Lung (tissue), 16 donors: ENCODE measurements around the gene PABPC1L. TPM values are rescaled to one million over a fixed set of nuclear protein-coding genes. Genes with fewer than 3 reads are reported as not detected.
A peak's percentile ranks its signal among the peaks of the same experiment; 100 is the strongest.
"Not testable (repeated sequence)": the region's sequence is repeated elsewhere in the genome, so short reads cannot be mapped to it uniquely, and the experiment has no call there.

Experiments used
- ATAC-seq: fragments of 200-7000 bp; cut with Tn5 transposase; one replicate; pipeline ENCODE4 v1.9.1; 2020; ENCODE audit warnings: moderate number of reproducible peaks; ENCODE audit not compliant: insufficient read depth, low FRiP score
- DNase-seq, 3 donors: peaks; one replicate each; pipeline ENCODE4 v3.0.0-alpha.2; 2013 to 2017
- H3K27ac ChIP-seq, 2 donors: one replicate each; pipeline ENCODE4 v1.5.1; 2013; ENCODE audit warnings: mild to moderate bottlenecking in 2 of 2, moderate library complexity in 2 of 2, control low read depth in 1 of 2, inconsistent platforms in 1 of 2, low read depth in 1 of 2, low read length in 1 of 2
- H3K27me3 ChIP-seq, 3 donors: one replicate each; pipeline ENCODE4 v1.5.1; 2013; ENCODE audit warnings: low read length in 2 of 3; ENCODE audit not compliant: control insufficient read depth in 3 of 3, insufficient read depth in 3 of 3
- H3K36me3 ChIP-seq, 4 donors: one replicate each; pipeline ENCODE4 v1.5.1; 2013; ENCODE audit warnings: low read length in 4 of 4, mild to moderate bottlenecking in 1 of 4, moderate library complexity in 1 of 4; ENCODE audit not compliant: control insufficient read depth in 4 of 4, insufficient read depth in 4 of 4
- H3K4me1 ChIP-seq, 5 donors: one replicate each; pipeline ENCODE4 v1.5.1; 2013; ENCODE audit warnings: low read length in 5 of 5, mild to moderate bottlenecking in 2 of 5, moderate library complexity in 1 of 5; ENCODE audit not compliant: control insufficient read depth in 5 of 5, insufficient read depth in 5 of 5
- H3K4me3 ChIP-seq: one replicate; pipeline ENCODE4 v1.5.1; 2013; ENCODE audit warnings: mild to moderate bottlenecking, control low read depth, moderate library complexity
- H3K9ac ChIP-seq, 2 donors: one replicate each; pipeline ENCODE4 v1.5.1; 2013; ENCODE audit warnings: low read length in 2 of 2, control low read depth in 1 of 2; ENCODE audit not compliant: insufficient read depth in 1 of 2
- H3K9me3 ChIP-seq, 4 donors: one replicate each; pipeline ENCODE4 v1.5.1; 2013; ENCODE audit warnings: low read length in 3 of 4, mild to moderate bottlenecking in 1 of 4, moderate library complexity in 1 of 4; ENCODE audit not compliant: control insufficient read depth in 4 of 4, insufficient read depth in 3 of 4
- WGBS, 2 donors: extraction: QIAGEN DNeasy Blood & Tissue Kit; methylation state at CpG; one replicate each; pipeline ENCODE4 v1.1.7; 2013; 5-methylcytosine and 5-hydroxymethylcytosine counted together
- long read RNA-seq, 5 donors: transcript quantifications; one replicate each; lab custom pipeline, GENCODE V29; 2026
- polyA plus RNA-seq, 2 donors: library from polyadenylated mRNA; stranded (reverse); fragments of 200-250 nt; gene quantifications; one replicate each; pipeline ENCODE4 v1.2.1, GENCODE V29; 2013
- total RNA-seq, 2 donors: library from RNA; depleted of rRNA in 1 of 2; stranded (reverse); fragments of >200 nt in 1 of 2; gene quantifications; one replicate each; pipeline ENCODE4 v1.2.1, GENCODE V29; 2014 to 2021
- TF ChIP-seq, protein P1 (sequence below): IDR thresholded peaks from 2 replicates; pipeline ENCODE4 v1.5.1; 2012; ENCODE audit warnings: mild to moderate bottlenecking; ENCODE audit errors: control extremely low read depth, extremely low read depth
- donor health status: control.
- donor health status: control.
- donor health status: Bipolar disorder and iron deficiency.
- donor health status: healthy.
- donor health status: DM: yes; HTN: yes; CAD: no.

The PABPC1L gene
- total RNA-seq (10 to 100 TPM; 34.5 to 56.9 TPM), polyA plus RNA-seq (10 to 100 TPM; 16.9 to 63.3 TPM)
- long read RNA-seq, donor 1, transcript PABPC1L-202 (8 exons, 1,263 nt): major isoform, 16 of 48 reads
- long read RNA-seq, donor 1, transcript PABPC1L-207 (6 exons, 2,223 nt): minor isoform, 9 of 48 reads
- long read RNA-seq, donor 1, partial matches to known transcripts: 21 of 48 reads
- long read RNA-seq, donor 1, other reads (novel, unspliced or antisense): 0 of 48 reads
- long read RNA-seq, donor 2, partial matches to known transcripts: 0 of 4 reads
- long read RNA-seq, donor 2, other reads (novel, unspliced or antisense): 0 of 4 reads
- long read RNA-seq, donor 3, partial matches to known transcripts: 11 of 22 reads
- long read RNA-seq, donor 3, other reads (novel, unspliced or antisense): 8 of 22 reads
- long read RNA-seq, donor 4, transcript PABPC1L-202 (8 exons, 1,263 nt): major isoform, 7 of 10 reads
- long read RNA-seq, donor 4, partial matches to known transcripts: 0 of 10 reads
- long read RNA-seq, donor 4, other reads (novel, unspliced or antisense): 0 of 10 reads
- long read RNA-seq, donor 5, transcript PABPC1L-207 (6 exons, 2,223 nt): minor isoform, 5 of 59 reads
- long read RNA-seq, donor 5, transcript PABPC1L-202 (8 exons, 1,263 nt): major isoform, 8 of 59 reads
- long read RNA-seq, donor 5, partial matches to known transcripts: 33 of 59 reads
- long read RNA-seq, donor 5, other reads (novel, unspliced or antisense): 10 of 59 reads

GRCh38 chr20:44909872-44910689 is at the start of gene PABPC1L:
Gene PABPC1L, plus strand, starts transcription at chr20:44910060. Its CDS starts 84 bp downstream, at chr20:44910144.
- ATAC-seq (peak; percentile 90), DNase-seq (peak; percentile 60 to 75 (median 74))
- Histone ChIP-seq H3K27me3 (no peaks in the 10 kb centered on the region), H3K4me1 (peaks cover 0 to 15% (median 4%) of the 10 kb centered on the region in 5 donors), H3K9ac (no peak within 1 kb of the TSS), H3K27ac (peak within 1 kb of the TSS in 1 of 2 donors; percentile 10), H3K4me3 (peak within 1 kb of the TSS; percentile 54), H3K9me3 (no peaks in the 10 kb centered on the region), H3K36me3 (peaks cover 8 to 25% (median 14%) of the 10 kb centered on the region in 4 donors)
- TF ChIP-seq, protein P1, sequence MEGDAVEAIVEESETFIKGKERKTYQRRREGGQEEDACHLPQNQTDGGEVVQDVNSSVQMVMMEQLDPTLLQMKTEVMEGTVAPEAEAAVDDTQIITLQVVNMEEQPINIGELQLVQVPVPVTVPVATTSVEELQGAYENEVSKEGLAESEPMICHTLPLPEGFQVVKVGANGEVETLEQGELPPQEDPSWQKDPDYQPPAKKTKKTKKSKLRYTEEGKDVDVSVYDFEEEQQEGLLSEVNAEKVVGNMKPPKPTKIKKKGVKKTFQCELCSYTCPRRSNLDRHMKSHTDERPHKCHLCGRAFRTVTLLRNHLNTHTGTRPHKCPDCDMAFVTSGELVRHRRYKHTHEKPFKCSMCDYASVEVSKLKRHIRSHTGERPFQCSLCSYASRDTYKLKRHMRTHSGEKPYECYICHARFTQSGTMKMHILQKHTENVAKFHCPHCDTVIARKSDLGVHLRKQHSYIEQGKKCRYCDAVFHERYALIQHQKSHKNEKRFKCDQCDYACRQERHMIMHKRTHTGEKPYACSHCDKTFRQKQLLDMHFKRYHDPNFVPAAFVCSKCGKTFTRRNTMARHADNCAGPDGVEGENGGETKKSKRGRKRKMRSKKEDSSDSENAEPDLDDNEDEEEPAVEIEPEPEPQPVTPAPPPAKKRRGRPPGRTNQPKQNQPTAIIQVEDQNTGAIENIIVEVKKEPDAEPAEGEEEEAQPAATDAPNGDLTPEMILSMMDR: no peak
- WGBS, 2 donors: 3 to 4% methylated on average over 56 to 61 of the region's 61 CpGs

GRCh38 chr20:44861531-44862006 is 48.3 kb upstream of the PABPC1L start:
- H3K27ac ChIP-seq: no peak overlapping the region
- peak; percentile 64 for ATAC-seq
- no peak overlapping the region for H3K4me3 ChIP-seq
- H3K4me1 ChIP-seq: peaks cover 0 to 44% (median 5%) of the 10 kb centered on the region in 5 donors
- H3K36me3 ChIP-seq: no peaks in the 10 kb centered on the region
- no peak overlapping the region for H3K9ac ChIP-seq
- DNase-seq: peak in 1 of 3 donors; percentile 50
- WGBS, 2 donors: 37 to 60% methylated on average over 5 of the region's 5 CpGs
- TF ChIP-seq, protein P1: no peak
- no peaks in the 10 kb centered on the region for H3K9me3 ChIP-seq
- H3K27me3 ChIP-seq: no peaks in the 10 kb centered on the region

DNA sequence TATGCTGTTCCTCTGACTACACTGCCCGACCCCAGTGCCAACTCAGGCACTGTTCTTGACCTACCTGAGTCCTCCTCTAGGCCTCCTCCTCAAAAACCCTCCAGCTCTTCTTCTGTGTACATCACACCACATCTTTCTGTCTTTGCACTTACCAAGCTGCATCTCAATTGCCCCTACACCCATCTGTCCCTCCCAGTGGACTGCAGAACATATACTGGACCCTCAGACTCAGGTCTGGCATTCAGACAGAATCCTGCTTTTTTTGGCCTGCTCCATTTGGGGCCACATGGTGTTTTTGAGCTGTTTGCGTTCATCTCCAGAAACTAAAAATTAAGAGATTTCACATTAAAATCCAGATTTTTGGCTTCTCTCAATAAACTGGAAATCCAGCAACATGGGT is 47.6 kb upstream of the PABPC1L start:
- no peak overlapping the region for H3K27ac ChIP-seq
- peaks cover 0 to 36% (median 5%) of the 10 kb centered on the region in 5 donors for H3K4me1 ChIP-seq
- H3K9me3 ChIP-seq: no peaks in the 10 kb centered on the region
- no peak for DNase-seq
- H3K4me3 ChIP-seq: no peak overlapping the region
- 84 to 93% methylated on average over 2 of the region's 2 CpGs for WGBS, 2 donors
- TF ChIP-seq, protein P1: no peak
- peak overlapping the region in 1 of 2 donors; percentile 1 for H3K9ac ChIP-seq
- ATAC-seq: no peak
- H3K27me3 ChIP-seq: no peaks in the 10 kb centered on the region
- no peaks in the 10 kb centered on the region for H3K36me3 ChIP-seq

DNA sequence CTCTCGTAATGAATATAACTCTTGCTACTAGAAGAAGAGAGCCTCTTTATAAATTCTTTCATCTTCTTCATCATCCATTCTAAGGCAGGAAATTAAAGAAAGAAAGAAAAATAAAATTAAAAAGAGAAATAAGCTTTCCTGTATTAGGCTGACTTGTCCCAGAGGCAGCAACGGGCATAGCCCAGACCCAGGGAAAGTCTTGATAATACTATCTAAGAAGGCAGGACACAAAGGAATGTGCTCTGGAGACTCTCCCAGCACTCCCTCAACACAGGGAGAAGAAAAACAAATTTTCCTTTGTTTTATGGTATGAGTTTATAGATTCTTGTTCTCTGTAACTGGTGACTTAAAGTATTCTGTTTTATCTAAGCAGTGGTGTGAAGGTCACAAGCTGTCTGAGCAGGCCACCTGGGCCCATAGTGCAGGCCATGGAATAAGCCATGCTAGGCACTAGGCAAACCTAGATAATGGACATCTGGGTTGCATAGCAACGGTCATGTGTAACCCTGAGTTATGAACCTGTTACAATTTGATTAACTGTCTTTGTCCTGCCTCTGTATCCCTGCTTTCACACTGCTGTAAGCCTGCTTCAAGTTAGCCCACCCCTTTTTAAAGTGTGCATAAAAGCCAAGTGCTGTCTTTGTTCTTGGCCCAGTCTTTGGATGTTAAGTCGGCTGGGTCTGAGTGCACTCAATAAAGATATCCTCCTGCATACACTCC is 46.3 kb upstream of the PABPC1L start:
- H3K36me3 ChIP-seq, H3K9me3 ChIP-seq, DNase-seq, H3K9ac ChIP-seq, H3K4me3 ChIP-seq, ATAC-seq, H3K27me3 ChIP-seq, H3K27ac ChIP-seq: not testable (repeated sequence)
- 74 to 88% methylated on average over 4 of the region's 4 CpGs for WGBS, 2 donors
- H3K4me1 ChIP-seq: peaks cover 0 to 29% (median 5%) of the 10 kb centered on the region in 5 donors

DNA sequence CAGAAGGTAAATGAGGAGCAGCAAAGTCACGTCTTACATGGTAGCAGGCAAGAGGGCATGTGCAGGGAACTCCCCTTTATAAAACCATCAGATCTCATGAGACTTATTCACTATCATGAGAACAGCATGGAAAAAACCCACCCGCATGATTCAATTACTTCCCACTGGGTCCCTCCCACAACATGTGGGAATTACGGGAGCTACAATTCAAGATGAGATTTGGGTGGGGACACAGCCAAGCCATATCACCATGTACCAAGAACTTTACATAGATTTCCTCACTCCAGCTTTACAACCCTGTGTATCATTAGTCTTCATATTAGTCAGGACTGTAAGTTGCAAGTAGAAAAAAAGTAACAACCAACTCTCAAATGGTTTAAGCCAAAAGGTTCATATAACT is 45.4 kb upstream of the PABPC1L start:
- not testable (repeated sequence) for H3K27ac ChIP-seq, DNase-seq, H3K4me3 ChIP-seq, H3K9ac ChIP-seq, ATAC-seq, H3K36me3 ChIP-seq, H3K27me3 ChIP-seq, H3K9me3 ChIP-seq
- peaks cover 0 to 21% (median 5%) of the 10 kb centered on the region in 5 donors for H3K4me1 ChIP-seq
- 90 to 95% methylated on average over 3 of the region's 3 CpGs for WGBS, 2 donors
